ENCODE results near the gene SIGLEC12.

The SIGLEC12 gene

DNA sequence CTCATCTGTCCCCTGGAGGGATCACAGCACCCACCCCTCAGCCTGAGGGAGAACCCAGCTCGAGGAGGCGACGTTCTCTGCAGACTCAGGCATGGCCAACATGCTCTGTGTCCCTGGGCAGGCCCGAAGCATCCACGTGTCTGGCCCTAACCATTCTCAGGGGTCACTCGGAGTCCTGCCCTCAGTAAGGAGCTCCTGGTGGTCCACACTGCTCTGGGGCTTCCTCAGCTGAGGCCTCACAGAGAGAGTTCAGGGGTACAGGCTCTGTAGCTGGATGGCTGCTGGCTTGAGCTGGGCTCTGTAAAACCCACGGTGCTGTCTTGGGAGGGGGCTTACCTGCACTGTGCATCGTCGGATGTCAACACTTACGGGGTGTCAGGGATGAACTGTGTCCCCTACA lies 38.9 kb downstream of the SIGLEC12 start:
- Histone ChIP-seq H3K4me3 (ENCODE audit: low read depth, low read length) (no peak overlapping the region), H3K9ac (no peak overlapping the region), H3K4me1 (no peaks in the 10 kb centered on the region), H3K9me3 (ENCODE audit: control insufficient read depth, low read length) (no peaks in the 10 kb centered on the region), H3K4me2 (ENCODE audit: low read length) (no peak overlapping the region), H3K79me2 (no peaks in the 10 kb centered on the region), H3K27ac (no peak overlapping the region), H3K27me3 (ENCODE audit: control insufficient read depth, insufficient read depth, low read length) (no peaks in the 10 kb centered on the region), H3K36me3 (ENCODE audit: control insufficient read depth, insufficient read depth, low read length) (no peaks in the 10 kb centered on the region), H2AFZ (no peak overlapping the region)
- TF ChIP-seq, protein P1, sequence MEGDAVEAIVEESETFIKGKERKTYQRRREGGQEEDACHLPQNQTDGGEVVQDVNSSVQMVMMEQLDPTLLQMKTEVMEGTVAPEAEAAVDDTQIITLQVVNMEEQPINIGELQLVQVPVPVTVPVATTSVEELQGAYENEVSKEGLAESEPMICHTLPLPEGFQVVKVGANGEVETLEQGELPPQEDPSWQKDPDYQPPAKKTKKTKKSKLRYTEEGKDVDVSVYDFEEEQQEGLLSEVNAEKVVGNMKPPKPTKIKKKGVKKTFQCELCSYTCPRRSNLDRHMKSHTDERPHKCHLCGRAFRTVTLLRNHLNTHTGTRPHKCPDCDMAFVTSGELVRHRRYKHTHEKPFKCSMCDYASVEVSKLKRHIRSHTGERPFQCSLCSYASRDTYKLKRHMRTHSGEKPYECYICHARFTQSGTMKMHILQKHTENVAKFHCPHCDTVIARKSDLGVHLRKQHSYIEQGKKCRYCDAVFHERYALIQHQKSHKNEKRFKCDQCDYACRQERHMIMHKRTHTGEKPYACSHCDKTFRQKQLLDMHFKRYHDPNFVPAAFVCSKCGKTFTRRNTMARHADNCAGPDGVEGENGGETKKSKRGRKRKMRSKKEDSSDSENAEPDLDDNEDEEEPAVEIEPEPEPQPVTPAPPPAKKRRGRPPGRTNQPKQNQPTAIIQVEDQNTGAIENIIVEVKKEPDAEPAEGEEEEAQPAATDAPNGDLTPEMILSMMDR (IDR thresholded peaks at IDR 0.05), result no peak

DNA sequence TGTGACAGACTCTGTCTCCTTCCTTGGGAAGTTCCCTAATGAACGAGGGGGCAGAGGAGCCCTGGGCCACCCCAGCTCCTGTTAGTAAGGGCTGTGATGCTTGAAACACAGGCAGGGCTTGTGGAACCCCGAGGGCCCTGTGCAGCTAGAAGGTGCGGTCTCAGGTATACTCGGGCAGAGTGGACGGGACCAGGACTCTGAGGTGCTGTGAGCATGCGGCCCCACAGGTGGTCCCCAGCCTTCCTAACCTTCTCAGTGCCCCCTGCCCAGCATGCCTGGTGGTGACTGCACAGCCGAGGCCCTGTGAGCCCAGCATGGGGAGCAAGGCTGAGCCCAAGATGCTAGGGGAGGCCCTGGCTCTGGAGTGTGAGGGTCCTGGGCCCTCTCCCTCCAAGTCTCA lies 39.3 kb downstream of the SIGLEC12 start:
- no peak overlapping the region for H3K9ac ChIP-seq
- H3K27me3 ChIP-seq (ENCODE audit: control insufficient read depth, insufficient read depth, low read length), result no peaks in the 10 kb centered on the region
- H3K9me3 ChIP-seq (ENCODE audit: control insufficient read depth, low read length), result no peaks in the 10 kb centered on the region
- no peak overlapping the region for H2AFZ ChIP-seq
- TF ChIP-seq, protein P1 (IDR thresholded peaks at IDR 0.05), result no peak
- H3K27ac ChIP-seq, result no peak overlapping the region
- no peak overlapping the region for H3K4me3 ChIP-seq (ENCODE audit: low read depth, low read length)
- H3K4me2 ChIP-seq (ENCODE audit: low read length), result no peak overlapping the region
- no peaks in the 10 kb centered on the region for H3K36me3 ChIP-seq (ENCODE audit: control insufficient read depth, insufficient read depth, low read length)
- H3K79me2 ChIP-seq, result no peaks in the 10 kb centered on the region
- no peaks in the 10 kb centered on the region for H3K4me1 ChIP-seq

DNA sequence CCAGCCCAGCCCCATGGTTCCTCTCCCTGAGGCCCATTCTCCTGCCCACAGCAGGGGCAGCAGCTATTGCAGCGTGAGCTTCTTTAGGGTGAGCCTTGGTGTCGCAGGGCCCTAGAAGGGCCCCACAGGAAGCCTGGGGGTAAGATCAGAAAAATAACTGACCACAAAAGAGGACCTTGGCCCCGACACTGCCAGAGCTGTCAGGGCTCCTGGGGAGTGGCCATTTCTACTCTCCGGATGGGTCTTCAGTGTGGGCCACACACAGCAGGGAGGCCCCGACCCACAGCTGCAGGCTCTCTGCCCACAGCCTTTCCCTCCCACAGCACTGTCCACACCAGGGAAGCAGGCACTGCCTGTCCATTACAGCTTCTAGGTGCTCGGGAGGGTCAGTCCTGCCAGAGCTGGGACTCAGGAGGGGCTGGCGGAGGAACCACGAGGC lies 39.9 kb downstream of the SIGLEC12 start:
- no peak overlapping the region for H3K4me2 ChIP-seq (ENCODE audit: low read length)
- H3K27ac ChIP-seq, result no peak overlapping the region
- H2AFZ ChIP-seq, result no peak overlapping the region
- H3K36me3 ChIP-seq (ENCODE audit: control insufficient read depth, insufficient read depth, low read length), result no peaks in the 10 kb centered on the region
- TF ChIP-seq, protein P1 (IDR thresholded peaks at IDR 0.05), result no peak
- no peak overlapping the region for H3K9ac ChIP-seq
- H3K4me1 ChIP-seq, result no peaks in the 10 kb centered on the region
- H3K79me2 ChIP-seq, result no peaks in the 10 kb centered on the region
- H3K4me3 ChIP-seq (ENCODE audit: low read depth, low read length), result no peak overlapping the region
- no peaks in the 10 kb centered on the region for H3K9me3 ChIP-seq (ENCODE audit: control insufficient read depth, low read length)
- no peaks in the 10 kb centered on the region for H3K27me3 ChIP-seq (ENCODE audit: control insufficient read depth, insufficient read depth, low read length)

DNA sequence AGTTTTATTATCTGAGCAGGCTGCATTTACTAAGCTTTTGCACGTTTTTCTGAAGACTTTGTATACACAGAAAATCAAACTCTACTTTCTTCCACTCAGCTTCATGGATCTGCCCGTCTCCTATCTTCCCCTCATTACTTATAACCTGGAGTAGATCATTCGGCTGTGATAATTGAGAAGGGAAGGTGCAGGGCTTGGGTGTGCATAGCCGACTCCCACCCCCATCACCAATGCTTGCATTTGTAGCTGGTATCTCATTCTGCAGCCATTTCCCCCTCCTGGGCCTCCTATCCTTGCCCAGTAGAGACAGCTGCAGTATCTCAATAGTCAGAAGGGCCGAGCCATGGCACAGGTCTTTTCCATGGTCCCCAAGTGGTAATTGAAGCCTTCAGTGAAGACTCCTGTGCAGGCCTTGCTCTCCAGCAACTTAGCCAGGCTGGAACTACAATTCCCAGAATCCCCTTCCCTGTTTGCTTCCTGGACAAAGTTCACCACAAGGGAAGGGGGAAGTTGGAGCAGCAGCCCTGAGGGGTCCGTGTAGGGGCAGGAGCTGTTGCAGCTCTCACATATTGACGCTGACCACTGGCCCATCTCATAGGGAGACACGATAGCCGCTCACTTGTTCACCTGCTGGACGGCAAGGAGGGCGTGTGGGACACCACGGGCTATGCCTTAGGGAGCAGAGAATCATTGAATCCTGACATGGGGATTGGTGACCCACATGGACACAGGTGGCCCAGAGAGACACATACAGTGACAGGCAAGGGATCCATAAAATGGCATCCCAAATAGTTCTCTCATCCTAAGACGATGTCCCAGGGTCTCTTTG lies 41.2 kb downstream of the SIGLEC12 start:
- Histone ChIP-seq H3K9ac (no peak overlapping the region), H3K27me3 (ENCODE audit: control insufficient read depth, insufficient read depth, low read length) (no peaks in the 10 kb centered on the region), H3K9me3 (ENCODE audit: control insufficient read depth, low read length) (no peaks in the 10 kb centered on the region), H3K27ac (no peak overlapping the region), H2AFZ (peak overlapping the region; percentile 24), H3K4me1 (no peaks in the 10 kb centered on the region), H3K79me2 (no peaks in the 10 kb centered on the region), H3K36me3 (ENCODE audit: control insufficient read depth, insufficient read depth, low read length) (no peaks in the 10 kb centered on the region), H3K4me3 (ENCODE audit: low read depth, low read length) (no peak overlapping the region), H3K4me2 (ENCODE audit: low read length) (no peak overlapping the region)
- TF ChIP-seq, protein P1 (IDR thresholded peaks at IDR 0.05), result no peak
